MCF 10A (cell line): ENCODE measurements around the gene USP7. TPM values are rescaled to one million over a fixed set of nuclear protein-coding genes. Genes with fewer than 3 reads are reported as not detected.

Experiments
- BruUV-seq: library from RNA; stranded (reverse); fragments of 400-500 nt; replicated peaks from 2 replicates; lab custom pipeline; 2021; lab: Mats Ljungman, UMichigan
- CTCF ChIA-PET: fragments of 300-600 bp; sonication (Branson Sonifier 250); formaldehyde crosslinking; extraction: SDS; loops from one replicate; lab custom pipeline; 2021; ENCODE audit warnings: antibody characterized with exemption, inconsistent platforms; lab: Yijun Ruan, JAX
- POLR2A ChIA-PET: fragments of 300-600, 350-650 bp; sonication (Branson Sonifier 250); formaldehyde crosslinking; extraction: SDS; loops from one replicate; lab custom pipeline; 2020; ENCODE audit warnings: antibody characterized with exemption, inconsistent platforms; lab: Yijun Ruan, JAX
- DNase-seq: peaks from one replicate; pipeline ENCODE4 v3.0.0-alpha.2; 2018; ENCODE audit not compliant: unreplicated experiment
- H3K27ac Mint-ChIP-seq: one replicate; pipeline ENCODE4 v1.8.0; 2022; ENCODE audit warnings: mild to moderate bottlenecking, low read depth, mixed read lengths; ENCODE audit not compliant: unreplicated experiment
- H3K27me3 Mint-ChIP-seq: one replicate; pipeline ENCODE4 v1.8.0; 2022; ENCODE audit warnings: mixed read lengths; ENCODE audit not compliant: insufficient read depth, unreplicated experiment
- H3K36me3 Mint-ChIP-seq: one replicate; pipeline ENCODE4 v1.8.0; 2022; ENCODE audit warnings: mild to moderate bottlenecking, moderate library complexity, mixed read lengths; ENCODE audit not compliant: insufficient read depth, unreplicated experiment
- H3K4me1 Mint-ChIP-seq: one replicate; pipeline ENCODE4 v1.8.0; 2022; ENCODE audit warnings: mixed read lengths; ENCODE audit not compliant: insufficient read depth, unreplicated experiment
- H3K4me3 Mint-ChIP-seq: one replicate; pipeline ENCODE4 v1.8.0; 2022; ENCODE audit warnings: mild to moderate bottlenecking, moderate library complexity, mixed read lengths; ENCODE audit not compliant: unreplicated experiment
- H3K9me3 Mint-ChIP-seq: one replicate; pipeline ENCODE4 v1.8.0; 2022; ENCODE audit warnings: mixed read lengths; ENCODE audit not compliant: unreplicated experiment
- CTCF ChIP-seq: fragments of 200-600 bp; IDR thresholded peaks from one replicate; pipeline ENCODE4 v1.8.0; 2022; ENCODE audit warnings: antibody characterized with exemption, mild to moderate bottlenecking; ENCODE audit not compliant: unreplicated experiment
- intact Hi-C: fragments of 100-400 bp; cut with micrococcal nuclease; formaldehyde crosslinking; loops from 2 replicates; pipeline ENCODE4 v1.14.1; 2022
- total RNA-seq: library from RNA; stranded (reverse); gene quantifications from 2 replicates; pipeline ENCODE4 v1.2.3, GENCODE V29; 2022

Gene USP7
- total RNA-seq, 1 experiment from 2014 or later, result 108 TPM

DNA sequence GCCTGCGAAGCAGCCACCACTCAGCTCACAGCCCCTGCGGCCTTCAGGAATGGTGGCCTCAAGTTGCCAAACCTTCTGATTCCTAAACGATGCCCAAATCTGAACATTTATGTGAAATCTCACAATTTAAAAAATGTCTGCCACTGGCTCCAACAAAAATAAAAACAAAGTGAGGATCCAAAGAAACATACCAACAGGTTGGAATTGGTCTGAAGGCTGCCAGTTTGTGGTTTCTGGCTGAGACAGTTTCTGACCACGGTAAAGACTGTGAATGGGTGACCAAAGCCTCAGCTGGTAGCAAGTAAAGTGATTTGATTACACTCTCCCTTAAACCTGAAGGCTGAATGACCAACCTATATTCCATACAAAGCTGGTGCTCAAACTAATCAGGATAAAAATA, 56.6 kb downstream of the USP7 start:
- CTCF ChIA-PET, result interaction anchor here (0.5 to 2.9 kb wide), 4 partner anchors 102 to 348 kb away, joined by 3 to 17 read pairs (median 4); no protein-coding TSS in a partner anchor
- no peak for TF ChIP-seq CTCF
- no TSS peak for BruUV-seq
- no peaks in the 10 kb centered on the region for H3K4me1 Mint-ChIP-seq
- H3K36me3 Mint-ChIP-seq, result peaks cover 84% of the 10 kb centered on the region
- H3K9me3 Mint-ChIP-seq, result no peaks in the 10 kb centered on the region
- POLR2A ChIA-PET, result no interaction called here
- intact Hi-C loops, result no loop called here
- no peaks in the 10 kb centered on the region for H3K27me3 Mint-ChIP-seq
- DNase-seq, result no peak
- no peak overlapping the region for H3K4me3 Mint-ChIP-seq
- H3K27ac Mint-ChIP-seq, result peak overlapping the region; percentile 7

- H3K9me3 Mint-ChIP-seq, result no peaks in the 10 kb centered on the region
- peaks cover 85% of the 10 kb centered on the region for H3K36me3 Mint-ChIP-seq
- CTCF ChIA-PET, result interaction anchor here (0.6 to 2.9 kb wide), 11 partner anchors 8 to 233 kb away, joined by 3 to 17 read pairs (median 3); no protein-coding TSS in a partner anchor
- intact Hi-C loops, result loop anchor here (1.0 kb wide), 1 partner anchor 102 kb away; no protein-coding TSS in a partner anchor
- BruUV-seq, result no TSS peak
- DNase-seq, result no peak
- H3K4me1 Mint-ChIP-seq, result no peaks in the 10 kb centered on the region
- H3K27me3 Mint-ChIP-seq, result no peaks in the 10 kb centered on the region
- no peak overlapping the region for H3K4me3 Mint-ChIP-seq
- POLR2A ChIA-PET, result no interaction called here
- peak; percentile 19 for TF ChIP-seq CTCF
- H3K27ac Mint-ChIP-seq, result no peak overlapping the region
Observed at GRCh38 chr16:8905795-8906591, 57.7 kb downstream of the USP7 start.

DNA sequence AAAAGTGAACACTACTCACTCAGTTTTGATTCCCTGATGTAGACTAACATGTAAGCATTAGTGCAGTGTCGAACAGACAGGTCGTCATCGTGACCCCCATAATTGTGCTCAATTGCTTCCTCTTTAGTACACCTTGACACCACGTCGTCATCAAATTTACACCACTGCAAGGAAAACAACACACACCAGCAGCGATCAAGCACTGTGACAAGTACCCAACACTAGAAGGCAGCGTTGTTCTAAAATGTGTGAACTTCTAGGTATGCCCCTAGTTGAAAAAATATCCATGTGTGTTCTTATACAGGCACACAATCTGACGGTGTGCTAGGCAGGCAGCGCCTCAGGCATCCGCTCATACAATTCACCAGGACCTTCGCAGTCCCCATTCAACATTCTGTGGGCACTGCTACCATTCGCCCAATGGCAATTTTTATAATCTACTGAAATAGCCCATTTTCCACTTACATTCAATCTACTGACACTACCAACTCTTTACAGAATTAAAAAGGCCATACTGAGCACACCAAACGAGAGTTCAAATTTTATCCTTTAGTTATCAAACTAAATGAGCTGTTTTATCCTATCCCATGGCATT, 58.4 kb downstream of the USP7 start:
- peak; percentile 25 for DNase-seq
- ChIA-PET POLR2A (no interaction called here), CTCF (interaction anchor here (0.7 to 2.9 kb wide), 9 partner anchors 8 to 103 kb away, joined by 3 to 17 read pairs (median 3); no protein-coding TSS in a partner anchor)
- H3K9me3 Mint-ChIP-seq, result no peaks in the 10 kb centered on the region
- BruUV-seq, result no TSS peak
- intact Hi-C loops, result loop anchor here (1.0 kb wide), 1 partner anchor 103 kb away; no protein-coding TSS in a partner anchor
- no peak overlapping the region for H3K27ac Mint-ChIP-seq
- peak; percentile 34 for TF ChIP-seq CTCF
- H3K36me3 Mint-ChIP-seq, result peaks cover 85% of the 10 kb centered on the region
- no peaks in the 10 kb centered on the region for H3K27me3 Mint-ChIP-seq
- no peaks in the 10 kb centered on the region for H3K4me1 Mint-ChIP-seq
- H3K4me3 Mint-ChIP-seq, result no peak overlapping the region

- DNase-seq, result no peak
- intact Hi-C loops, result no loop called here
- H3K36me3 Mint-ChIP-seq, result peaks cover 92% of the 10 kb centered on the region
- TF ChIP-seq CTCF, result no peak
- H3K27me3 Mint-ChIP-seq, result no peaks in the 10 kb centered on the region
- CTCF ChIA-PET, result interaction anchor here (0.7 to 1.4 kb wide), 4 partner anchors 19 to 199 kb away, joined by 3 to 4 read pairs (median 4); no protein-coding TSS in a partner anchor
- no TSS peak for BruUV-seq
- H3K9me3 Mint-ChIP-seq, result no peaks in the 10 kb centered on the region
- POLR2A ChIA-PET, result no interaction called here
- H3K27ac Mint-ChIP-seq, result no peak overlapping the region
- no peak overlapping the region for H3K4me3 Mint-ChIP-seq
- H3K4me1 Mint-ChIP-seq, result no peaks in the 10 kb centered on the region
Observed at GRCh38 chr16:8904018-8904430, 59.7 kb downstream of the USP7 start.
